SK-N-SH treated with all-trans-retinoic acid at 6 μM for 48 hours (cell line): ENCODE measurements around the gene FAF2.

ENCODE experiments used
- ATAC-seq: fragments of 200-7000 bp; cut with Tn5 transposase; 3 replicates; pipeline ENCODE4 v1.9.1; 2020; ENCODE audit warnings: mild to moderate bottlenecking, moderate library complexity
- ARNTL ChIP-seq: fragments of 450-650 bp; formaldehyde crosslinking; IDR thresholded peaks from 2 replicates; pipeline ENCODE4 v1.5.0; 2020; ENCODE audit warnings: low read depth, mild to moderate bottlenecking, moderate library complexity, borderline replicate concordance
- BACH2 ChIP-seq: fragments of 250-450 bp; sonication (Bioruptor Pico); IDR thresholded peaks from 2 replicates; pipeline ENCODE4 v1.9.0; 2021; ENCODE audit warnings: mild to moderate bottlenecking, borderline replicate concordance
- CREB5 ChIP-seq: fragments of 250-450 bp; sonication (Bioruptor Pico); IDR thresholded peaks from 2 replicates; pipeline ENCODE4 v1.5.1; 2020; ENCODE audit warnings: low read depth, mild to moderate bottlenecking, moderate library complexity
- CSDC2 ChIP-seq: fragments of 250-450 bp; sonication (Bioruptor Pico); IDR thresholded peaks from 2 replicates; pipeline ENCODE4 v1.5.0; 2020; ENCODE audit warnings: mild to moderate bottlenecking, moderate library complexity
- CSRNP3 ChIP-seq: fragments of 250-450 bp; sonication (Bioruptor Pico); IDR thresholded peaks from 2 replicates; pipeline ENCODE4 v1.5.1; 2021; ENCODE audit warnings: mild to moderate bottlenecking, moderate library complexity
- ESRRG ChIP-seq: fragments of 250-450 bp; sonication (Bioruptor Pico); IDR thresholded peaks from 2 replicates; pipeline ENCODE4 v1.6.1; 2021; ENCODE audit warnings: mild to moderate bottlenecking
- GLIS3 ChIP-seq: fragments of 250-450 bp; sonication (Bioruptor Pico); IDR thresholded peaks from 2 replicates; pipeline ENCODE4 v1.5.0; 2020; ENCODE audit warnings: mild to moderate bottlenecking, moderate library complexity
- ISL1 ChIP-seq: fragments of 250-450 bp; sonication (Bioruptor Pico); IDR thresholded peaks from 2 replicates; pipeline ENCODE4 v2.1.2; 2022; ENCODE audit warnings: mild to moderate bottlenecking, moderate library complexity
- OSR1 ChIP-seq: fragments of 250-450 bp; sonication (Bioruptor Pico); IDR thresholded peaks from 2 replicates; pipeline ENCODE4 v1.8.0; 2022; ENCODE audit warnings: moderate library complexity, mild to moderate bottlenecking, inconsistent platforms
- PATZ1 ChIP-seq: fragments of 250-450 bp; sonication (Bioruptor Pico); IDR thresholded peaks from 2 replicates; pipeline ENCODE4 v1.8.0; 2020; ENCODE audit warnings: mild to moderate bottlenecking, moderate library complexity, borderline replicate concordance
- POU6F1 ChIP-seq: fragments of 250-450 bp; sonication (Bioruptor Pico); IDR thresholded peaks from 2 replicates; pipeline ENCODE4 v1.8.0; 2021; ENCODE audit warnings: low read depth, mild to moderate bottlenecking, moderate library complexity, borderline replicate concordance
- PPARA ChIP-seq: fragments of 250-450 bp; sonication (Bioruptor Pico); IDR thresholded peaks from 2 replicates; pipeline ENCODE4 v1.5.0; 2020; ENCODE audit warnings: mild to moderate bottlenecking, borderline replicate concordance
- RARB ChIP-seq: fragments of 250-450 bp; sonication (Bioruptor Pico); IDR thresholded peaks from 2 replicates; pipeline ENCODE4 v1.8.0; 2021; ENCODE audit warnings: mild to moderate bottlenecking, moderate library complexity
- TCF4 ChIP-seq: fragments of 250-450 bp; sonication (Bioruptor Pico); IDR thresholded peaks from 2 replicates; pipeline ENCODE4 v1.8.0; 2021; ENCODE audit warnings: mild to moderate bottlenecking, moderate library complexity, borderline replicate concordance
- TOX ChIP-seq: fragments of 250-450 bp; sonication (Bioruptor Pico); IDR thresholded peaks from 2 replicates; pipeline ENCODE4 v1.8.0; 2021; ENCODE audit warnings: mild to moderate bottlenecking, moderate library complexity, borderline replicate concordance
- TSHZ2 ChIP-seq: fragments of 250-450 bp; sonication (Bioruptor Pico); IDR thresholded peaks from 2 replicates; pipeline ENCODE4 v1.5.0; 2020; ENCODE audit warnings: mild to moderate bottlenecking, moderate library complexity
- ZC3H10 ChIP-seq: fragments of 250-450 bp; sonication (Bioruptor Pico); IDR thresholded peaks from 2 replicates; pipeline ENCODE4 v1.5.1; 2021; ENCODE audit warnings: mild to moderate bottlenecking, moderate library complexity
- ZFP3 ChIP-seq: fragments of 250-450 bp; sonication (Bioruptor Pico); IDR thresholded peaks from 2 replicates; pipeline ENCODE4 v1.5.0; 2020; ENCODE audit warnings: mild to moderate bottlenecking, moderate library complexity
- ZFP30 ChIP-seq: fragments of 450-650 bp; formaldehyde crosslinking; IDR thresholded peaks from 2 replicates; pipeline ENCODE4 v1.5.0; 2022; ENCODE audit warnings: mild to moderate bottlenecking, moderate library complexity
- ZNF565 ChIP-seq: fragments of 450-650 bp; formaldehyde crosslinking; conservative IDR thresholded peaks from 2 replicates; pipeline ENCODE4 v1.5.0; 2020; ENCODE audit warnings: low read depth, mild to moderate bottlenecking, moderate library complexity
- ZNF70 ChIP-seq: fragments of 450-650 bp; formaldehyde crosslinking; IDR thresholded peaks from 2 replicates; pipeline ENCODE4 v1.5.0; 2020; ENCODE audit warnings: mild to moderate bottlenecking, moderate library complexity
- ZNF8 ChIP-seq: fragments of 450-650 bp; formaldehyde crosslinking; IDR thresholded peaks from 2 replicates; pipeline ENCODE4 v1.5.0; 2020; ENCODE audit warnings: mild to moderate bottlenecking, moderate library complexity

Gene FAF2

GRCh38 chr5:176517053-176517661 is 69.0 kb downstream of the FAF2 start (continued):
- TF ChIP-seq CSRNP3 (CRISPR knock-in tag): no peak
- no peak for TF ChIP-seq ESRRG (CRISPR knock-in tag)
- TF ChIP-seq ZNF565 (CRISPR knock-in tag): no peak

GRCh38 chr5:176519810-176520720 is 71.9 kb downstream of the FAF2 start:
- TF ChIP-seq ZFP3 (CRISPR knock-in tag) (no peak), ARNTL (CRISPR knock-in tag) (no peak), BACH2 (no peak), ISL1 (no peak), CSDC2 (CRISPR knock-in tag) (no peak), GLIS3 (no peak), TOX (CRISPR knock-in tag) (no peak), OSR1 (CRISPR knock-in tag) (no peak), ZNF8 (CRISPR knock-in tag) (no peak), CREB5 (CRISPR knock-in tag) (no peak), ZC3H10 (CRISPR knock-in tag) (no peak), CSRNP3 (CRISPR knock-in tag) (no peak), PATZ1 (CRISPR knock-in tag) (no peak), TSHZ2 (CRISPR knock-in tag) (no peak), POU6F1 (no peak), PPARA (CRISPR knock-in tag) (no peak), ZNF70 (CRISPR knock-in tag) (no peak), ZFP30 (CRISPR knock-in tag) (no peak), TCF4 (CRISPR knock-in tag) (no peak), RARB (no peak)
- ATAC-seq: no peak
